Measurements from ENCODE around the gene SMAP2. TPM values are rescaled to one million over a fixed set of nuclear protein-coding genes. Genes with fewer than 3 reads are reported as not detected.

SMAP2 gene
- total and polyA plus RNA-seq, 2 donors (not counting 3 experiments of a cell fraction or from before 2014, with no cell fraction given): 8.0 to 11.1 TPM

DNA sequence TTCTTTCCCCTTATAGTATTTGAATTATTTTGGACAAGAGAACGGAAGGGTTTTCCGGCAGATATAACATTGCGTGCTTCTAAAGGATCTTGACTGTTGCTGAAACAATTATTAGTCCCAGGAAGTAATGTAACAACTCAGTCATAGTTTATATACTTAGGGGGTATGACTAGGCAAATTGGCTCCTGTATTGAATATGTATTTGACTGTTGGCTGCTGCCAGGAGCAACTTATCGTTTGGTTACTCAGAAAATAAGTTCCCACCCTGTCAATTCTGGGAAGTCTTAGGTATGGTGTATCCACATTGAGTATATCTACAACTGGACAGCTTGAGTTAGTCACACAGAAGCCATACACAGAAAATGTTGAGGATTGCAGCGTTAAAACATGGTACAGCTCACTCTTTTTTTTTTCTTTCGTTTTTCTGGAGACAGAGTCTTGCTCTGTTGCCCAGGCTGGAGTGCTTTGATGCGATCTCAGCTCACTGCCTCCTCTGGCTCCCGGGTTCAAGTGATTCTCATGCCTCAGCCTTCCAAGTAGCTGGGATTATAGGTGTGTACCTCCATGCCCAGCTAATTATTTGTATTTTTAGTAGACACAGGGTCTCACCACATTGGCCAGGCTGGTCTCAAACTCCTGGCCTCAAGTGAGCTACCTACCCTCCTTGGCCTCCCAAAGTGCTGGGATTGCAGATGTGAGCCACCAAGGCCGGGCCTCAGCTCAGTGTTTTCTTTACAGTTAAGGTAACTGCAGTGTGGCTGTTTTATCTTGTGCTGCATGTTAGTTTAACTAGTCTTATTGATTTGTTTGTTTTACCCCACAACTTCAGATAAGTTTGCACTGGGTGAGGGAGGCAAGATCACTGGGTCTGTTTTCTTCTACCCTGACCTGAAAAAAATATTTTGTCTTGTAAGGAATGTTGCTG, 10.2 kb downstream of the SMAP2 start:
- Histone ChIP-seq H3K4me2 (ENCODE audit: insufficient read depth, low read length) (no peak overlapping the region), H4K20me1 (replicated peaks; ENCODE audit: control insufficient read depth, extremely low read depth, insufficient read depth, low read length) (no peaks in the 10 kb centered on the region), H3K9me3 (replicated peaks; ENCODE audit: control insufficient read depth, insufficient read depth, low read length) (no peaks in the 10 kb centered on the region), H3K27ac (ENCODE audit: insufficient read depth, low read depth, low read length) (no peak overlapping the region), H3K4me3 (replicated peaks in 1 of 3; ENCODE audit: insufficient read depth in 1 of 3, low read depth in 1 of 3, low read length in 3 of 3) (no peak overlapping the region), H3K4me1 (ENCODE audit: control insufficient read depth, extremely low read depth, insufficient read depth, low read length) (peaks cover 8% of the 10 kb centered on the region), H3K36me3 (ENCODE audit: control insufficient read depth in 2 of 2, extremely low read depth in 1 of 2, insufficient read depth in 2 of 2, low read length in 2 of 2) (no peaks in the 10 kb centered on the region), H3K27me3 (ENCODE audit: control insufficient read depth in 2 of 2, insufficient read depth in 2 of 2, low read length in 2 of 2) (no peaks in the 10 kb centered on the region), H3K9ac (replicated peaks; ENCODE audit: extremely low read depth, insufficient read depth, low read length) (no peak overlapping the region), H3K9me1 (replicated peaks; ENCODE audit: control insufficient read depth, extremely low read depth, insufficient read depth, low read length) (no peaks in the 10 kb centered on the region), H3K79me2 (ENCODE audit: control insufficient read depth, insufficient read depth, low read length) (no peaks in the 10 kb centered on the region), H2AFZ (ENCODE audit: low read depth, low read length) (no peak overlapping the region)
- no peak for TF ChIP-seq POLR2A (IDR thresholded peaks at IDR 0.05; ENCODE audit: low read depth, low read length)
- TF ChIP-seq GATA2 (IDR thresholded peaks at IDR 0.05; ENCODE audit: insufficient read depth, insufficient read length, low read depth, low read length): no peak
- no peak for TF ChIP-seq EZH2 (IDR thresholded peaks at IDR 0.05; ENCODE audit: borderline replicate concordance, low read depth, low read length, severe bottlenecking)
- TF ChIP-seq MYC (IDR thresholded peaks at IDR 0.05; ENCODE audit: low read depth, low read length): no peak
- no peak for TF ChIP-seq FOS (IDR thresholded peaks at IDR 0.05; ENCODE audit: borderline replicate concordance, insufficient read depth, low read length)
- TF ChIP-seq, protein P1, sequence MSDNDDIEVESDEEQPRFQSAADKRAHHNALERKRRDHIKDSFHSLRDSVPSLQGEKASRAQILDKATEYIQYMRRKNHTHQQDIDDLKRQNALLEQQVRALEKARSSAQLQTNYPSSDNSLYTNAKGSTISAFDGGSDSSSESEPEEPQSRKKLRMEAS (IDR thresholded peaks at IDR 0.05; ENCODE audit: insufficient read depth, insufficient read length): no peak
- TF ChIP-seq JUN (IDR thresholded peaks at IDR 0.05; ENCODE audit: borderline replicate concordance, insufficient read depth, insufficient read length, low read depth): no peak
- FAIRE-seq: no peak
- dilution Hi-C loops (cut with MboI; ENCODE audit: extremely low pct_ligation_motif_present, low sequenced_read_pairs): no loop called here
- intact Hi-C loops (cut with micrococcal nuclease): no loop called here
- BruUV-seq (replicated peaks): no TSS peak
- DNase-seq (ENCODE audit: low read depth, low spot score): no peak
- ChIA-PET POLR2A (no interaction called here), CTCF (interaction anchor here (0.9 to 6.6 kb wide), 5 partner anchors 9 to 240 kb away, joined by 3 to 37 read pairs (median 10); partner anchors contain the start of gene SMAP2)
